CD4-positive, alpha-beta T cell treated with Interleukin-17A for 4 hours (primary cell): ENCODE results near the gene SMTNL1.
A peak's percentile ranks its signal among the peaks of the same experiment; 100 is the strongest.

ENCODE experiments used
- DNase-seq: peaks from one replicate; pipeline ENCODE4 v3.0.0-alpha.2; 2020; ENCODE audit warnings: mixed read lengths

The SMTNL1 gene

DNA sequence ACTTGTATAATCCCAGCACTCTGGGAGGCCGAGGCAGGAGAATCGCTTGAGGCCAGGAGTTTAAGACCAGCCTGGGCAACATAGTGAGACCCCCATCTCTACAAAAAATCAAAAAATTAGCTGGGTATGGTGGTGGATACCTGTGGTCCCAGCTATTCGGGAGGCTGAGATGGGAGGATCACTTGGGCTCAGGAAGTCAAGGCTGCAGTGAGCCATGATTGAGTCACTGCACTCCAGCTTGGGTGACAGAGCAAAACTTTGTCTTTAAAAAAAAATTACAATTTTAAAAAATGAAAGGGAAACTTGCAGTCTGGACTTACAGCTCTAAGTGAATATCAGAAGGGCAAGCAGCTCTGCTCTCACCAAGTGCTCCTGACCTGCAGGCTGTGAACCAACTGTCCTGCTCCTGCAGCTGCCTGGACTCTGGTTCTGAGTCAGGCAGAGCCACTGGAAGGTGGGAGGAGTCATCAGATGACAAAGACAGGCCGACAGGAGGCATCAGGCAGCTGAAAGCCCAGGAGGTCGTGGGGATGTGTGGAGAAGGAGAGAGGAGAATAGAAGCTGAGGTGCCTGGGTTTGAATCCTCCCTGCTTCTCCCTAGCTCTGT lies 9.6 kb downstream of the SMTNL1 start:
- DNase-seq, result no peak

DNA sequence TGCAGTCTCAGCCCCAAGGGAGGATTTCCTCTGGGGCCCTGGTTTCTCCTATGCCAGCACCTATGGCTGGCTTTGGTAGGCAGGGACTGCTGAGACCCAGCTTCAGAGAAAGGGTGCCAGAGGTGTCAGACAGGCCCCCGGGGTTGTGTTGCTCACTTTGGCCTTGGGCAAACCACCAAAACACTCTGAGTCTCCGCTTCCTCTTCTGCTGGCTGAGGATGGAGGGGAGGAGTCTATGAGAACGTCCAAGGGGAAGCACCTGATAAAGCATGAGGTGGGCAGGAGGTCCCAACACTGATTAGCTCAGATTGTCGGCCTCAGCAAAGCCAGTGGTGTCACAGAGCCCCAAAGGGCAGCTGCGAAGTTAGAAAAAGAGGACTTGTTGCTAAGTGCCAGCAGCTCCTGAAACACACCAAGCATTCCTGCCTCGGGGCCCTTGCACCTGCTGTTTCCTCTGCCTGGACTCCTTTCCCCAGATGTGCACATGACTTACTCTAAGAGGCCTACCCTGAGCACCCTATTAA lies 10.5 kb downstream of the SMTNL1 start:
- no peak for DNase-seq

DNA sequence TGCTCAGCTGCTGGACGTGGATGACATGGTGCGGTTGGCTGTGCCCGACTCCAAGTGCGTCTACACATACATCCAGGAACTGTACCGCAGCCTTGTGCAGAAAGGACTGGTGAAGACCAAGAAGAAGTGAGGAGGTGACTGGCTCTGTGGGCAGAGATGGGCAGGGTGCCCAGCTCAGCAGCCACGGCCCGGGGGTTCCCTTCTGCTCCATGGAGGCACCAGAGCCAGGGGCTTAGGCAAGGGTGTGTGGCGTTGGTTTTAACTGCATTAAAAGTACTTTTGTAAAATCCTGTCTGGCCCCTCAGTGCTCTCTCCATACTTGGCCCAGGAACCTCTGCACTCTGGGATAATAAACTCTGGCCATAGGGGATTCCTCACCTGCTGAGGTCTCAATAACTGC lies 12.6 kb downstream of the SMTNL1 start:
- DNase-seq, result no peak

- DNase-seq, result no peak
Observed at GRCh38 chr11:57551941-57552340, 14.5 kb downstream of the SMTNL1 start.

- DNase-seq, result no peak
Observed at GRCh38 chr11:57552479-57552878, 15.1 kb downstream of the SMTNL1 start.

DNA sequence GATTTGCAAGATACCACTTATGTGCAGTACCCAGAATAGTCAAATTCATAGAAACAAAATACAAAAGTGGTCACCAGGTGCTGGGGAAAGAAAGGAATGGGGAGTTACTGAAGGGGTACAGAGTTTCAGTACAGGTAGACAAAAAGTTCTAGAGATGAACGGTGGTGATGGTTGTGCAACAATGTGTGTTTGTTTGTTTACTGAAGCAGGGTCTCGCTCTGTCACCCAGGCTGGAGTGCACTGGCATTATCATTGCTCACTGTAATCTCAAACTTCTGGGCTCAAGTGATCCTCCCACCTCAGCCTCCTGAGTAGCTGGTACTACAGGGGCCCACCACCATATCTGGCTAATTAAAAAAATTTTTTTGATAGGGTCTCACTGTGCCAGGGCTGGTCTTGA lies 18.0 kb downstream of the SMTNL1 start:
- no peak for DNase-seq

DNA sequence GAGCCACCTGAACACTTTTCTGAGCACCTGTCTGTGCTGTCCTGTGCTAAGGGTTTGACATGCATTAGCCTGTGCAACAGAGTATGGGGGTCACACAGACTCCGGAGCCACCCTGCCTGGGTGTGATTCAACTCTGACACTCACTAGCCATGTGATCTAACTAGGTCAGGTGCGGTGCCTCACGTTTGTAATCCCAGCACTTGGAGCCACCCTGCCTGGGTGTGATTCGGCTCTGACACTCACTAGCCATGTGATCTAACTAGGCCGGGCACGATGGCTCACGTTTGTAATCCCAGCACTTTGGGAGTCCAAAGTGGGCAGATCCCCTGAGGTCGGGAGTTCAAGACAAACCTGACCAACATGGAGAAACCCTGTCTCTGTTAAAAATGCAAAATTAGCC lies 18.6 kb downstream of the SMTNL1 start:
- no peak for DNase-seq

- DNase-seq, result no peak
Observed at GRCh38 chr11:57560146-57560545, 22.8 kb downstream of the SMTNL1 start.

DNA sequence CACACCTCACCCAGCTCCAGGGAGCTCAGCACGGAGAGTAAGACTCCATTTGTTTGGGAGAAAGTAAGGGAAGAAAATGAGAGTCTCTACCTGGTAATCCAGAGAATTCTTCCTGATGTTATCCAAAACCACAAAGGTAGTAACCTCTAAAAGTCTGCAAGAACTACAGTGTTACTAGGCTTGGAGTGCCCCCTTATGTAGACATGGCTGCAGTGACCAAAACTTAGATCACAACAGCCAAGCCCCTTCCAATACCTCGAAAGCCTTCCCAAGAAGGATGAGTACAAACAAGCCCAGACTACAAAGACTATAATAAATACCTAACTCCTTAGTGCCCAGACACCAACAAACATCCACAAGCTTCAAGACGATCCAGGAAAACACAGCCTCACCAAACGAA lies 25.2 kb downstream of the SMTNL1 start:
- DNase-seq, result no peak

- peak; percentile 38 for DNase-seq
Observed at GRCh38 chr11:57566005-57566904, 28.9 kb downstream of the SMTNL1 start.

DNA sequence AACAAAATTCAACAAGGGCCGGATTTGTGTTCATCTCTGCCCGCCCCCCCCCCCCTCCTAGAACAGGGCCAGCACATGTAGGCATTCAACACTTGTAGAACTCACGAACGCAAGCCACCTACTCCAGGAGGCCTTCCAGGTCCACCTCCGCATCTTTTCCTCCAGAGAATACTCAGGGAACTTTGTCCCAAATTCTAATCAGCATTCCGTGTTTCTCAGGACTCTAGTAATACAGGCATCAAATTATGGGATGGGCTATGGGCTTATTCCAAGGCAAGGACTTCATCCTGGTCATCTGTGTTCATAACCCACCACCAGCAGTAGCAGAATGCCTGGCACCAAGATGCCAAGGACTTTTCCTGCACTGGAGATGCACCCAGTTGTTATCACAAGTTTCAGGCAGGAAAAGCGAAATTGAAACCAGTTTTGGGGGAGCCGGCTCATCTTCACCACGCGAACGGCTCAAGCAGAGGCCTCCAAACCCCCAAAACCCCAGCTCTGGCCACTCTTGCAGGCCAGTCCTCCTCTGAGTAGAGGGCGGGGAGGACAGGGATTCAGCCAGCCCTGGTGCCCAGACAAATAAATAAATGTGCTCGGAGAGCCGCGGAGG lies 29.6 kb downstream of the SMTNL1 start:
- peak; percentile 51 for DNase-seq

- peak; percentile 77 for DNase-seq
Observed at GRCh38 chr11:57567515-57568329, 30.3 kb downstream of the SMTNL1 start, which contains the start of gene UBE2L6. Gene UBE2L6 (minus strand): TSS chr11:57567672. CDS start chr11:57567611, 61 bp downstream.

GRCh38 chr11:57568330-57568766 lies 31.0 kb downstream of the SMTNL1 start:
- DNase-seq, result peak; percentile 94

DNA sequence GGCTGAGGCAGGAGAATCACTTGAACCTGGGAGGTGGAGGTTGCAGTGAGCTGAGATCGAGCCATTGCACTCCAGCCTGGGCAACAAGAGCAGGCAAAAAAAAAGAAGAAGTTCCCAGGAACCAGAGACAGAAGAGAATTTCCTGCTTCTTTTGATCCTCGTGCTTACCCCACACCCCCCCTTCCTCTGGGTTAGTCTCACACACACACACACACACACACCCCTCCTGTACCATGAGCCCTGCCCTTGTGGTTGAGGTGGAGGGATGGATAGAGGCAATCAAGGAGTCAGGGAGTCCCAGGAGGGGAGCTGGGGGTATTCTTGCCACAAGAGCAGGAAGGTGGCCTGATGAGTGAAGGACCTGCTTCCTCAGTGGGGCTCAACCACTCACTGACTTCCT lies 34.2 kb downstream of the SMTNL1 start:
- DNase-seq, result no peak

DNA sequence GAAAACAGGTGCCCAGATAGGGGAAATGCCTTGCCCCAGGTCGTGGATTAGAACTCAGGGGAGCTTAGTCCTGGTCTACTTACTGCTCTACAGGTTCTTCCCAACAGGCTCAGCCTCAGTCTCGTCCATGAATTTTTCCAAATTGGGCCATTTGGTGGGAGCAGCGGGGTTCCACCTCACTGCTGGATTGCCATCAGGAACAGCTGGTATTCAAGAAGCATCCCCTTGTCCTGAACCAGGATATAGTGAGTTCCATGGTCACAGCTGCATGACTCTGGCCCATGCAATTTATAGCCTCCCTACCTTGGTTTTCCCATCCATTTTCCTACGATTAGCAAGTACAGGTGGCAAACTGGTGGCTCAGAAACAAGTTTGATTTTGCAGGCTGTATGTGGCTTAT lies 36.7 kb downstream of the SMTNL1 start:
- no peak for DNase-seq

GRCh38 chr11:57584341-57584740 lies 46.9 kb downstream of the SMTNL1 start:
- DNase-seq, result no peak

GRCh38 chr11:57585301-57585700 lies 47.9 kb downstream of the SMTNL1 start:
- DNase-seq, result no peak

- no peak for DNase-seq
Observed at GRCh38 chr11:57586711-57587245, 49.4 kb downstream of the SMTNL1 start.

DNA sequence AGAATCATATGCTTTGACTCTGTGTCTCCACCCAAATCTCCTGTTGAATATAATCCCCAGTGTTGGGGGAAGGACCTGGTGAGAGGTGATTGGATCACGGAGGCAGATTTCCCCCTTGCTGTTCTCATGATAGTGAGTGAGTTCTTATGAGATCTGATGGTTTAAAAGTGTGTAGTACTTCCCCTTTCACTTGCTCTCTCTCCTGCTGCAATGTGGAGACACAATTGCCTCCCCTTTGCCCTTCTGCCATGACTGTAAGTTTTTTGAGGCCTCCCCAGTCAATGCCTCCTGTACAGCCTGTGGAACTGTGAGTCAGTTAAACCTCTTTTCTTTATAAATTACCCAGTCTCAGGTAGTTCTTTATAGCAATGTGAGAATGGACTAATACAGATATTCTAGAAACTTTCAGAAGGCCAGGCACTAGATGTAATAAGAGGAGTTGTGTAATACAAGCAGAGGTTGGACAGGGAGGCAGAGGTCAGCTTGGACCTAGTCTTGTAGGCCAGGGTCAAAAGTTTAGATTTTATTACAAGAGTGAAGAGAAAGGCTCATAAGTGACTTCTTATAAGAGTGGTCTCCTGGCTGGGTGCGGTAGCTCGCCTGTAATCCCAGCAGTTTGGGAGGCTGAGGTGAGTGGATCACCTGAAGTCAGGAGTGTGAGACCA lies 50.8 kb downstream of the SMTNL1 start:
- DNase-seq, result no peak

DNA sequence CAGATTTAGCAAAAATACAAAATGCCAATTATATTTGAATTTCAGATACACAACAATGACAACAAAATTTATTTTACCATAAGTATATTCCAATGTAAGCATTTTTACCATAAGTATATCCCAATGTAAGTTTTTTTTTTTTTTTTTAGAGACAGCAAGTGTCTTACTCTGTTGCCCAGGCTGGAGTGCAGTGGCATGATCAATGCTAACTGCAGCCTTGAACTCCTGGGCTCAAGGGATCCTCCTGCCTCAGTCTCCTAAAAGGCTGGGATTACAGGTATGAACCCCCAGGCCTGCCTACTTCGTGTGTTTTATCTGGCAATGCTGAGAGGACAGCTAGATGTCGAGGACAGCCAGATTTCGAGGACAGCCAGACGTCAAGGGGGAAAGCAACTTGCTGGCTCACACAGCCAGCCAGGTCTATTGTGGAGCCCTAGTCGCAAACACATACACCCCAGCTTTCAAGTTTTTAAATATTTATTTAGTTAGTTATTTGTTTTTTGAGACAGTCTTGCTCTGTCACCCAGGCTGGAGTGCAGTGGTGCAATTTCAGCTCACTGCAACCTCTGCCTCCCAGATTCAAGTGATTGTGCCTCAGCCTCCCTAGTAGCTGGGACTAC lies 59.0 kb downstream of the SMTNL1 start:
- DNase-seq, result no peak

DNA sequence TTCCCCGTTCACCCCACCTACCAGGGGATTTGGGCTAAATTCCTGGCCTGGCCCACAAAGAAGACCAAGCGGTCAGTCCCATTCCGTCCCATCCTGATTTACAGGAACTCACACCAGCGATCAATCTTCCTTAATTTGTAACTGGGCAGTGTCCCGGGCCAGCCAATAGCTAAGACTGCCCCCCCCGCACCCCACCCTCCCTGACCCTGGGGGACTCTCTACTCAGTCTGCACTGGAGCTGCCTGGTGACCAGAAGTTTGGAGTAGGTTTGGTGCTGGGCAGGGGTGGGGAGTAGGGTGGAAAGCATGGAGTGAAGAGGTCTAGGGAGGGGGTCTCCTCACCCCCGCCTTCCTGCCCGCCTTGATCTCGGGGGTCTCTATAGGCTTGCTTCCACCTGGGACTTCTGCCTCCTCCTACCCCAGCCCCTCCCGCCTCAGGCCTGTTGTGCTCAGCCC lies 60.1 kb downstream of the SMTNL1 start, which contains the start of gene SERPING1:
SERPING1 (plus strand) TSS at position 225 of the 455 bp plus-strand sequence. CDS start 586 bp downstream, outside the sequence.
- DNase-seq, result no peak
